Renal cortex interstitium (tissue), 15 donors: ENCODE data around the gene RHOXF1. TPM values are rescaled to one million over a fixed set of nuclear protein-coding genes. Genes with fewer than 3 reads are reported as not detected.
"Not testable (repeated sequence)": the region's sequence is repeated elsewhere in the genome, so short reads cannot be mapped to it uniquely, and the experiment has no call there.

Experiments
- DNase-seq, 11 donors: peaks; one replicate each; pipeline ENCODE4 v3.0.0-alpha.2; 2013; ENCODE audit warnings: low read depth in 9 of 11, low spot score in 4 of 11; ENCODE audit errors: extremely low read depth in 1 of 11
- long read RNA-seq, 16 experiments: transcript quantifications; one replicate each; lab custom pipeline, GENCODE V29; 2026
- polyA plus RNA-seq, 3 donors: library from polyadenylated mRNA; unstranded; fragments of 120-200 nt; gene quantifications; one replicate each; pipeline ENCODE4 v1.2.1, GENCODE V29; 2013; ENCODE audit not compliant: insufficient read length in 3 of 3

Gene RHOXF1
- 1 to 10 TPM in 2 of 3 donors, under 1 TPM in 1; 0.17 to 3.1 (median 1.0) TPM for polyA plus RNA-seq
- long read RNA-seq, donor 1: 0 reads
- long read RNA-seq, donor 2: 0 reads
- long read RNA-seq, donor 3: 0 reads
- long read RNA-seq, donor 4: 0 reads
- long read RNA-seq, donor 5: 0 reads
- long read RNA-seq, donor 6, partial matches to known transcripts: 0 of 1 reads
- long read RNA-seq, donor 6, other reads (novel, unspliced or antisense): 0 of 1 reads
- long read RNA-seq, donor 7: 0 reads
- long read RNA-seq, donor 8: 0 reads
- long read RNA-seq, donor 9: 0 reads
- long read RNA-seq, donor 10: 0 reads
- long read RNA-seq, donor 11: 0 reads
- long read RNA-seq, donor 12: 0 reads
- long read RNA-seq, donor 13: 0 reads
- long read RNA-seq, donor 14: 0 reads
- long read RNA-seq, donor 15: 0 reads
- long read RNA-seq, donor 16, partial matches to known transcripts: 0 of 1 reads
- long read RNA-seq, donor 16, other reads (novel, unspliced or antisense): 0 of 1 reads

- DNase-seq: no peak
Observed at GRCh38 chrX:120115438-120115963, at the start of gene RHOXF1. Gene RHOXF1, minus strand, starts transcription at chrX:120115913. Its CDS starts 51 bp downstream, at chrX:120115862.

- DNase-seq: not testable (repeated sequence)
Observed at GRCh38 chrX:120159086-120159485, 43.4 kb upstream of the RHOXF1 start.

GRCh38 chrX:120158313-120158712 is 42.6 kb upstream of the RHOXF1 start, which contains the start of gene RHOXF2:
Gene RHOXF2, plus strand, starts transcription at chrX:120158613. Its CDS starts 138 bp downstream, at chrX:120158751.
- not testable (repeated sequence) for DNase-seq

- DNase-seq: not testable (repeated sequence)
Observed at GRCh38 chrX:120150109-120150744, 34.5 kb upstream of the RHOXF1 start.

GRCh38 chrX:120147537-120147936 is 31.8 kb upstream of the RHOXF1 start:
- DNase-seq: no peak

GRCh38 chrX:120146323-120146722 is 30.6 kb upstream of the RHOXF1 start:
- not testable (repeated sequence) for DNase-seq

- no peak for DNase-seq
Observed at GRCh38 chrX:120145295-120145925, 29.7 kb upstream of the RHOXF1 start.

GRCh38 chrX:120144178-120144844 is 28.6 kb upstream of the RHOXF1 start:
- DNase-seq: peak in 2 of 11 donors; percentile 1 to 3

GRCh38 chrX:120140293-120140981 is 24.7 kb upstream of the RHOXF1 start:
- no peak for DNase-seq

- DNase-seq: no peak
Observed at GRCh38 chrX:120137439-120137838, 21.7 kb upstream of the RHOXF1 start.

- DNase-seq: no peak
Observed at GRCh38 chrX:120136840-120137239, 21.1 kb upstream of the RHOXF1 start.

GRCh38 chrX:120136128-120136527 is 20.4 kb upstream of the RHOXF1 start:
- no peak for DNase-seq

- not testable (repeated sequence) for DNase-seq
Observed at GRCh38 chrX:120128306-120128846, 12.7 kb upstream of the RHOXF1 start.

- no peak for DNase-seq
Observed at GRCh38 chrX:120125444-120125843, 9.7 kb upstream of the RHOXF1 start.

- no peak for DNase-seq
Observed at GRCh38 chrX:120120223-120120622, 4.5 kb upstream of the RHOXF1 start.

- no peak for DNase-seq
Observed at GRCh38 chrX:120111611-120112010, 4.1 kb downstream of the RHOXF1 start.

- DNase-seq: no peak
Observed at GRCh38 chrX:120109378-120109777, 6.3 kb downstream of the RHOXF1 start.

GRCh38 chrX:120104707-120105106 is 11.0 kb downstream of the RHOXF1 start:
- not testable (repeated sequence) for DNase-seq
